ENCODE measurements around the gene DDX39B. TPM values are rescaled to one million over a fixed set of nuclear protein-coding genes. Genes with fewer than 3 reads are reported as not detected.
"Not testable (repeated sequence)": the region's sequence is repeated elsewhere in the genome, so short reads cannot be mapped to it uniquely, and the experiment has no call there.

The DDX39B gene
- 673 and 762 TPM in 2 replicates for total RNA-seq (2014; rRNA removed; shearing (Covaris generic))

- Histone ChIP-seq H3K9me3 (replicated peaks) (no peaks in the 10 kb centered on the region), H3K36me3 (peaks cover 43% of the 10 kb centered on the region), H3K4me3 (peak within 1 kb of the TSS; percentile 82), H3K4me1 (peaks cover 41% of the 10 kb centered on the region), H3K27ac (peak within 1 kb of the TSS; percentile 98), H3K27me3 (no peaks in the 10 kb centered on the region)
- DNase-seq = peak; percentile 96 to 98
Measured at GRCh38 chr6:31541658-31542521, at the start of gene DDX39B. DDX39B (minus strand) TSS chr6:31542003; CDS start chr6:31540532, 1,471 bp downstream.

GRCh38 chr6:31590691-31591090, 48.9 kb upstream of the DDX39B start:
- not testable (repeated sequence) for H3K27me3 ChIP-seq, H3K4me3 ChIP-seq

GRCh38 chr6:31588871-31589650, 47.3 kb upstream of the DDX39B start:
- no peak overlapping the region for H3K27ac ChIP-seq
- peak; percentile 47 to 59 for DNase-seq
- no peaks in the 10 kb centered on the region for H3K9me3 ChIP-seq (replicated peaks)
- no peak overlapping the region for H3K4me3 ChIP-seq
- no peaks in the 10 kb centered on the region for H3K27me3 ChIP-seq
- H3K4me1 ChIP-seq = 0 out of 2 replicates have a peak, but pooled peaks cover 4% of the 10 kb centered on the region
- H3K36me3 ChIP-seq = no peaks in the 10 kb centered on the region

More at GRCh38 chr6:31590691-31591090, 48.9 kb upstream of the DDX39B start:
- H3K27ac ChIP-seq; H3K36me3 ChIP-seq; H3K4me1 ChIP-seq; H3K9me3 ChIP-seq (replicated peaks); DNase-seq: not testable (repeated sequence)

GRCh38 chr6:31587791-31588777, 46.3 kb upstream of the DDX39B start:
- 0 out of 2 replicates have a peak, but pooled peaks cover 4% of the 10 kb centered on the region for H3K4me1 ChIP-seq
- no peak for DNase-seq
- H3K36me3 ChIP-seq = no peaks in the 10 kb centered on the region
- H3K9me3 ChIP-seq (replicated peaks) = no peaks in the 10 kb centered on the region
- H3K27ac ChIP-seq = no peak overlapping the region
- no peak overlapping the region for H3K4me3 ChIP-seq
- H3K27me3 ChIP-seq = no peaks in the 10 kb centered on the region

GRCh38 chr6:31586599-31587281, 44.9 kb upstream of the DDX39B start:
- H3K4me3 ChIP-seq = no peak overlapping the region
- H3K27me3 ChIP-seq = no peaks in the 10 kb centered on the region
- no peaks in the 10 kb centered on the region for H3K9me3 ChIP-seq (replicated peaks)
- 0 out of 2 replicates have a peak, but pooled peaks cover 4% of the 10 kb centered on the region for H3K4me1 ChIP-seq
- no peak for DNase-seq
- H3K36me3 ChIP-seq = no peaks in the 10 kb centered on the region
- no peak overlapping the region for H3K27ac ChIP-seq

GRCh38 chr6:31586008-31586407, 44.2 kb upstream of the DDX39B start, which contains the start of gene LST1:
LST1 (plus strand) TSS chr6:31586277; CDS start chr6:31587300, 1,023 bp downstream.
- Histone ChIP-seq H3K27me3 (no peaks in the 10 kb centered on the region), H3K4me3 (no peak within 1 kb of the TSS), H3K36me3 (no peaks in the 10 kb centered on the region), H3K4me1 (0 out of 2 replicates have a peak, but pooled peaks cover 4% of the 10 kb centered on the region), H3K9me3 (replicated peaks) (no peaks in the 10 kb centered on the region), H3K27ac (no peak within 1 kb of the TSS)
- no peak for DNase-seq

GRCh38 chr6:31585491-31585890, 43.7 kb upstream of the DDX39B start:
- H3K36me3 ChIP-seq = no peaks in the 10 kb centered on the region

GRCh38 chr6:31582230-31582643, 40.4 kb upstream of the DDX39B start, which contains the start of gene LTB:
LTB (minus strand) TSS chr6:31582424; CDS start chr6:31582417, 7 bp downstream.
- Histone ChIP-seq H3K36me3 (no peaks in the 10 kb centered on the region), H3K27ac (no peak within 1 kb of the TSS), H3K4me3 (peak within 1 kb of the TSS; percentile 64), H3K4me1 (no peaks in the 10 kb centered on the region), H3K9me3 (replicated peaks) (no peaks in the 10 kb centered on the region), H3K27me3 (no peaks in the 10 kb centered on the region)
- no peak for DNase-seq

More at GRCh38 chr6:31585491-31585890, 43.7 kb upstream of the DDX39B start:
- Histone ChIP-seq H3K9me3 (replicated peaks) (no peaks in the 10 kb centered on the region), H3K4me3 (no peak overlapping the region), H3K27me3 (no peaks in the 10 kb centered on the region), H3K27ac (no peak overlapping the region), H3K4me1 (0 out of 2 replicates have a peak, but pooled peaks cover 4% of the 10 kb centered on the region)
- DNase-seq = no peak

GRCh38 chr6:31581434-31582229, 39.8 kb upstream of the DDX39B start:
- peak in 1 of 2 experiments; percentile 10 for DNase-seq
- Histone ChIP-seq H3K36me3 (no peaks in the 10 kb centered on the region), H3K9me3 (replicated peaks) (no peaks in the 10 kb centered on the region), H3K27ac (no peak overlapping the region), H3K27me3 (no peaks in the 10 kb centered on the region), H3K4me3 (peak overlapping the region; percentile 64), H3K4me1 (no peaks in the 10 kb centered on the region)

DNA sequence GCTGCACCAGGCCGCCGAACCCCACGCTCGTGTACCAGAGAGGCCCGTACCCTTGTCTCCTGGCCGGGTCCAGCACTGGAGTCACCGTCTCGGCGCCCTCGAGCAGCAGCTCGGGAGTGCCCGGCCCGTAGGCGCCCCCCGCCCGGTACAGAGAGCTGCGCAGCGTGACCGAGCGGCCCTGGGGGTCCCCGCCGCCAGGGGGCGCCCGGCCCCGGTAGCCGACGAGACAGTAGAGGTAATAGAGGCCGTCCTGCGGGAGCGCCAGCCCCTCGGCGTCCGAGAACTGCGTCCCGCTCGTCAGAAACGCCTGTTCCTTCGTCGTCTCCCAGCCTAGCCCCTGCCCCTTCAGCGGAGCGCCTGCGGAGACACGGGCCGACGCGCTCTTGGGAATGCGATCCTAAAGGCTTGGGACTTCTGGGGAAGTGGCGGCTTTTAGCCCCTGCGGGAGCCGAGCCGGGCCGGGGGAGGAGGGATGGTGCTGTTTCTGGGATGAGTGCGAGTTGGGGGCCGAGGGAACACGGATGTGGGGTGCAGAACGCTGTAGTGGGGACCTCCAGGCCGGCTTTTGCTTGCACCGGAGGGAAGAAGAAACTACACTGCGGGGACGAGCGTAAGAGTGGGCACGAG, 39.1 kb upstream of the DDX39B start:
- no peaks in the 10 kb centered on the region for H3K27me3 ChIP-seq
- H3K27ac ChIP-seq = no peak overlapping the region
- peak overlapping the region; percentile 64 for H3K4me3 ChIP-seq
- H3K9me3 ChIP-seq (replicated peaks) = no peaks in the 10 kb centered on the region
- H3K4me1 ChIP-seq = no peaks in the 10 kb centered on the region
- DNase-seq = peak; percentile 82 to 83
- no peaks in the 10 kb centered on the region for H3K36me3 ChIP-seq

DNA sequence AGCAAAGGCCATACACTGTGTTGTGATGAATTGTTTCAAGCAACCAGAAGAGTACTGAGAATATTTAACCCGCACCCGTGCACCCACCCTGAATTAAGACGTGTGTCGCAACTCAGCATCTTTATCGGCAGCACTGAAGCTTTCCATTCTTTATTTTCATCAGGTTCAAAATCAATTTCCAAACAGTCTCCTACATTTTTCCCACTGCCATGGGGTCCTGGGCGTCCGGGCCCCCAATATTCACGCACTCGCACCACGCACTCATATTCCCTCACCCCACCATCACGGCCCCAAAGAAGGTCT, 38.6 kb upstream of the DDX39B start:
- H3K36me3 ChIP-seq = no peaks in the 10 kb centered on the region
- H3K9me3 ChIP-seq (replicated peaks) = no peaks in the 10 kb centered on the region
- H3K4me3 ChIP-seq = peak overlapping the region; percentile 64
- no peak for DNase-seq
- no peaks in the 10 kb centered on the region for H3K4me1 ChIP-seq
- no peak overlapping the region for H3K27ac ChIP-seq
- H3K27me3 ChIP-seq = no peaks in the 10 kb centered on the region; the same call in 1 of the 2 replicates

DNA sequence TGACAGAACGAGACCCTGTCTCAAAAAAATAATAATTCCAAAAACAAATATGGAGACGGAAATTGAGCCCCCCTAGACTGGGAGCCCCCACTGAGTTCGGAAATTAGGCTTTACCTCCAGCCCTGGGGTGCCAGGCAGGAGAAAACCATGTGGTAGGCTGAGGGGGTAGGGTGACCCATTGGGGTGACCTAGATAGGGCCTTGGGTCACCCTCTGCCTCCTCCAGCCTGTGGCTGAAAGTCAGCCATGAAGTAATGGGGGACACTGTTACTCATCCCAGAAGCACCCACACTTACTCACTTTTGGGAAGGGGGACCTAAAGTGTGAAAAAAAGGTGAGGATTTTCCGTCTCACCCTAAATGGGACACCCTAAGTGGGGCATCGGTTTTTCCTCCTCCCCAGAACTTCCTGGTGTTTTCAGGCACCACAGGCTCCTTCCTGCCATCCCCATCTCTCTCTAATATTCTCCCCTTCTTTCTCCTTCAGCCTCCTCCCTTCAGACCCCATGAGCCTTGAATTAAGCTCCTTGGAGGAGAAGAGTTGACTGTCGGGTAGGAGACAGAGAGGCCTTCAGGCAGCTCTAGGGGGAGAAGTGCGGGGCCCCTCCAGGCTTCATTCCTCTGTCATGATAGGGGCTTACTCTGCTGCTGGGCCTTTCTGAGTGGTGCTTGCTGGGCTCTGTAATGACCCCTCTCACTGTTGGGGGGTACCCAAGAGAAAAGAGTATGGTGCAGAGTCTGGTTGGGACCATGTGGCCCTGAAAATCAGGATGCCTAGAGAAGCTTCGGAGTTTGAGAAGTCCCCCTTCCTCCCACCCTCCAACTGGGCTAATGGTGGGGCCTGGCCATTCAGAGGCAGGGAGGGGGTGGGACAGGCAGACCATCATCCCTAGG, 38.0 kb upstream of the DDX39B start:
- H3K27ac ChIP-seq = no peak overlapping the region
- no peaks in the 10 kb centered on the region for H3K4me1 ChIP-seq
- no peak overlapping the region for H3K4me3 ChIP-seq

More for the DNA sequence above, 38.0 kb upstream of the DDX39B start:
- DNase-seq = no peak
- no peaks in the 10 kb centered on the region; the same call in 1 of the 2 replicates for H3K27me3 ChIP-seq
- no peaks in the 10 kb centered on the region for H3K9me3 ChIP-seq (replicated peaks)
- no peaks in the 10 kb centered on the region for H3K36me3 ChIP-seq
